C4-2B (cell line): ENCODE results near the gene PIGK.

Experiments used
- CTCF ChIP-seq: fragments of 450-650 bp; conservative IDR thresholded peaks from 2 replicates; pipeline ENCODE4 v1.5.1; 2017; ENCODE audit warnings: mild to moderate bottlenecking
- ZFX ChIP-seq: fragments of 450-650 bp; IDR thresholded peaks from 2 replicates; pipeline ENCODE4 v1.6.1; 2017

- TF ChIP-seq CTCF = no peak
- TF ChIP-seq ZFX = no peak
Observed at GRCh38 chr1:77234943-77235342, 15.7 kb upstream of the PIGK start.
